OCI-LY1 (cell line): ENCODE results near the gene CDH13.

Experiments
- H2AFZ ChIP-seq: fragments of 200-600 bp; sonication (generic), shearing (Covaris generic); 2 replicates; pipeline ENCODE4 v1.6.0; 2014; ENCODE audit warnings: antibody characterized with exemption, mild to moderate bottlenecking, low read length
- H3F3A ChIP-seq: fragments of 200-600 bp; sonication (generic), shearing (Covaris generic); 2 replicates; pipeline ENCODE4 v1.6.0; 2014; ENCODE audit warnings: mild to moderate bottlenecking, antibody characterized with exemption, low read length, moderate library complexity; ENCODE audit not compliant: insufficient read depth
- H3K27ac ChIP-seq: fragments of 200-600 bp; sonication (generic); 2 replicates; pipeline ENCODE4 v1.5.1; 2014; ENCODE audit warnings: low read length, mixed run types, mild to moderate bottlenecking, low read depth; ENCODE audit not compliant: poor library complexity, severe bottlenecking
- H3K27me3 ChIP-seq: fragments of 200-600 bp; sonication (generic); 2 replicates; pipeline ENCODE4 v1.6.0; 2014; ENCODE audit warnings: antibody characterized with exemption, mild to moderate bottlenecking, low read length, moderate library complexity; ENCODE audit not compliant: insufficient read depth
- H3K36me3 ChIP-seq: fragments of 200-600 bp; sonication (generic); 2 replicates; pipeline ENCODE4 v1.6.1; 2014; ENCODE audit warnings: mild to moderate bottlenecking, antibody characterized with exemption, low read length, moderate library complexity, mixed read lengths; ENCODE audit not compliant: insufficient read depth
- H3K4me1 ChIP-seq: fragments of 200-600 bp; sonication (generic); 2 replicates; pipeline ENCODE4 v1.5.1; 2014; ENCODE audit warnings: mild to moderate bottlenecking, low read length, moderate library complexity; ENCODE audit not compliant: insufficient read depth, severe bottlenecking
- H3K4me2 ChIP-seq: fragments of 200-600 bp; sonication (generic), shearing (Covaris generic); 2 replicates; pipeline ENCODE4 v1.6.1; 2014; ENCODE audit warnings: low read length
- H3K4me3 ChIP-seq: fragments of 200-600 bp; sonication (generic); 2 replicates; pipeline ENCODE4 v1.5.1; 2014; ENCODE audit warnings: low read length, low read depth, mild to moderate bottlenecking, mixed read lengths; ENCODE audit not compliant: poor library complexity, severe bottlenecking
- H3K79me2 ChIP-seq: fragments of 200-600 bp; shearing (Covaris generic); 2 replicates; pipeline ENCODE4 v1.6.1; 2016; ENCODE audit warnings: mixed run types, low read length, mixed read lengths; ENCODE audit not compliant: insufficient read depth
- H3K9ac ChIP-seq: fragments of 200-600 bp; sonication (generic), shearing (Covaris generic); 2 replicates; pipeline ENCODE4 v1.6.1; 2014; ENCODE audit warnings: mild to moderate bottlenecking, low read length, mixed read lengths
- H3K9me2 ChIP-seq: fragments of 200-600 bp; sonication (generic), shearing (Covaris generic); 2 replicates; pipeline ENCODE4 v1.6.1; 2014; ENCODE audit warnings: low read depth, mild to moderate bottlenecking, low read length, mixed read lengths
- H3K9me3 ChIP-seq: fragments of 200-600 bp; shearing (Covaris generic); 2 replicates; pipeline ENCODE4 v1.6.1; 2014; ENCODE audit warnings: low read length, mixed read lengths
- H4K20me1 ChIP-seq: fragments of 200-600 bp; sonication (generic), shearing (Covaris generic); 2 replicates; pipeline ENCODE4 v1.6.0; 2016; ENCODE audit warnings: mild to moderate bottlenecking, low read length; ENCODE audit not compliant: insufficient read depth
- EZH2 ChIP-seq: fragments of 200-600 bp; sonication (generic), shearing (Covaris generic); IDR thresholded peaks from 2 replicates; pipeline ENCODE4 v1.8.0; 2017; ENCODE audit warnings: borderline replicate concordance, mixed run types, mild to moderate bottlenecking, antibody characterized with exemption, low read length, moderate library complexity, mixed read lengths
- TF ChIP-seq, protein P1 (sequence below): fragments of 200-600 bp; sonication (generic), shearing (Covaris generic); IDR thresholded peaks from 2 replicates; pipeline ENCODE4 v1.5.1; 2017; ENCODE audit warnings: mild to moderate bottlenecking, antibody characterized with exemption, low read length, moderate library complexity, mixed read lengths

CDH13 gene

DNA sequence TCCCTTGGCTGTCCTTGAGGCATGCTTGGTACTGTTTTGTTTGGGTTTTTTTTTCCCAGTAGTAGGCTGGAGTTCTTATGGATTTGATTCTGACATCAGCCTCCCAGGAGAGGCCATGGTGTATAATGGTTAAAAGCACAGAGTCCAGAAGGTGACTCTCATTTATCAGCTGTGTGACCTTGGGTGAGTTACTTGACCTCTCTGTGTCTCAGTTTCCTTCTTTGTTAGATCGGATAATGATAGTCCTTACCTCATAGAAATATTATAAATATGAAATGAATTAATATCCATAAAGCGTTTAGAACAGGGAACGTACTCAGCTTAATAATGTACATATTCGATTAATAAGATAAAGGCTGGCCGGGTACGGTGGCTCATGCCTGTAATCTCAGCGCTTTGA lies 810.3 kb downstream of the CDH13 start:
- H3K27ac ChIP-seq: no peak overlapping the region
- H3K4me1 ChIP-seq: no peaks in the 10 kb centered on the region
- no peak overlapping the region for H3K9ac ChIP-seq
- H3K79me2 ChIP-seq: no peaks in the 10 kb centered on the region
- H3K36me3 ChIP-seq: no peaks in the 10 kb centered on the region
- TF ChIP-seq, protein P1, sequence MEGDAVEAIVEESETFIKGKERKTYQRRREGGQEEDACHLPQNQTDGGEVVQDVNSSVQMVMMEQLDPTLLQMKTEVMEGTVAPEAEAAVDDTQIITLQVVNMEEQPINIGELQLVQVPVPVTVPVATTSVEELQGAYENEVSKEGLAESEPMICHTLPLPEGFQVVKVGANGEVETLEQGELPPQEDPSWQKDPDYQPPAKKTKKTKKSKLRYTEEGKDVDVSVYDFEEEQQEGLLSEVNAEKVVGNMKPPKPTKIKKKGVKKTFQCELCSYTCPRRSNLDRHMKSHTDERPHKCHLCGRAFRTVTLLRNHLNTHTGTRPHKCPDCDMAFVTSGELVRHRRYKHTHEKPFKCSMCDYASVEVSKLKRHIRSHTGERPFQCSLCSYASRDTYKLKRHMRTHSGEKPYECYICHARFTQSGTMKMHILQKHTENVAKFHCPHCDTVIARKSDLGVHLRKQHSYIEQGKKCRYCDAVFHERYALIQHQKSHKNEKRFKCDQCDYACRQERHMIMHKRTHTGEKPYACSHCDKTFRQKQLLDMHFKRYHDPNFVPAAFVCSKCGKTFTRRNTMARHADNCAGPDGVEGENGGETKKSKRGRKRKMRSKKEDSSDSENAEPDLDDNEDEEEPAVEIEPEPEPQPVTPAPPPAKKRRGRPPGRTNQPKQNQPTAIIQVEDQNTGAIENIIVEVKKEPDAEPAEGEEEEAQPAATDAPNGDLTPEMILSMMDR: no peak
- no peak overlapping the region for H2AFZ ChIP-seq
- H3K4me2 ChIP-seq: no peak overlapping the region
- H3K27me3 ChIP-seq: no peaks in the 10 kb centered on the region
- H3F3A ChIP-seq: no peaks in the 10 kb centered on the region
- no peaks in the 10 kb centered on the region for H4K20me1 ChIP-seq
- H3K4me3 ChIP-seq: no peak overlapping the region
- no peaks in the 10 kb centered on the region for H3K9me2 ChIP-seq
- no peaks in the 10 kb centered on the region for H3K9me3 ChIP-seq

DNA sequence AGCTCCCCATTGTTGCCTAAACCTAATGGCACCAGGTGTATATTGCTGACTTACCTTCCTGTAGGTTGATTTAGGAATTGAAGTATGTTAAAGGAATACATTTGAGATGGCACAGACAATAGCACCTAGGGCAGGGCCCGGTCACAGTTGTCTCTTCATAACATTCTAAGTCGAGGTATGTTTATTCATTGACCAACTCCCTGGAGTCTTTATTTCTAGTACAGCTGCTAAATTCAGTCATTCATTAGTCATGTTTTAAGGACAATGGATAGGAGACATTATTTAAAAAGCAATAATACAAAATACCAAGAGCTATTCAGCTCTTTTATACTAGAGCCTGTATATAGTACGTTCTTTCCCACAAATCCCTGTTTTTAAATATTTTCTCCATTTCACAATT lies 811.6 kb downstream of the CDH13 start:
- TF ChIP-seq, protein P1: no peak
- TF ChIP-seq EZH2: no peak
- Histone ChIP-seq H3K9me3 (no peaks in the 10 kb centered on the region), H3K36me3 (no peaks in the 10 kb centered on the region), H3K27ac (no peak overlapping the region), H3K9ac (no peak overlapping the region), H4K20me1 (no peaks in the 10 kb centered on the region), H3K79me2 (no peaks in the 10 kb centered on the region), H3K4me3 (no peak overlapping the region), H3K4me2 (no peak overlapping the region), H2AFZ (no peak overlapping the region), H3K27me3 (no peaks in the 10 kb centered on the region), H3K9me2 (no peaks in the 10 kb centered on the region), H3K4me1 (no peaks in the 10 kb centered on the region), H3F3A (no peaks in the 10 kb centered on the region)

DNA sequence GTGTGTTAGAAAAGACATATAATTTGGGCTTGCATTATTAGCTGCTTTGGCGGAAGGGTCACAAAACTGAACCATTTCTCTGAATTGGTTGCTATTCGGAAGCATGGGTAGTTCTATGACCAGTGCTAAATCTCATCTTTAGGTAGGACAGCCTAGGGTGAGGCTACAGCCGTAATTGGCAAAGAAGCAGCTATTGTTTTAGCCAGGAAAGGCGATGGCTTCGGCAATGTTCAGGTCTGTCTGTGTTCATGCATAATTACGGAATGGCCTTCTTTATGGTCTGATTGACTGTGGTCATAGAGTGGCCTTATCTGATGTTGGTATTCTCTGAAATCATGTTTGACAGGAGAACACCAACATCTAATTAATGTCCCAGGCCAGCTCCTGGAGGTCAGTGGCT lies 812.6 kb downstream of the CDH13 start:
- H3K79me2 ChIP-seq: no peaks in the 10 kb centered on the region
- H2AFZ ChIP-seq: no peak overlapping the region
- no peaks in the 10 kb centered on the region for H3K9me3 ChIP-seq
- H3K27ac ChIP-seq: no peak overlapping the region
- H3F3A ChIP-seq: no peaks in the 10 kb centered on the region
- no peaks in the 10 kb centered on the region for H3K27me3 ChIP-seq
- TF ChIP-seq, protein P1: no peak
- TF ChIP-seq EZH2: no peak
- no peaks in the 10 kb centered on the region for H4K20me1 ChIP-seq
- no peaks in the 10 kb centered on the region for H3K9me2 ChIP-seq
- no peaks in the 10 kb centered on the region for H3K4me1 ChIP-seq
- H3K36me3 ChIP-seq: no peaks in the 10 kb centered on the region
- H3K4me2 ChIP-seq: no peak overlapping the region
- no peak overlapping the region for H3K4me3 ChIP-seq
- no peak overlapping the region for H3K9ac ChIP-seq
